ENCODE data around the gene TMEM8B. TPM values are rescaled to one million over a fixed set of nuclear protein-coding genes. Genes with fewer than 3 reads are reported as not detected.

TMEM8B gene
- total and polyA plus RNA-seq, 9 of the 15 experiments (the other 6 are each of a cell fraction or from before 2014, with no cell fraction given): 0.01 to 2.2 (median 1.1) TPM

DNA sequence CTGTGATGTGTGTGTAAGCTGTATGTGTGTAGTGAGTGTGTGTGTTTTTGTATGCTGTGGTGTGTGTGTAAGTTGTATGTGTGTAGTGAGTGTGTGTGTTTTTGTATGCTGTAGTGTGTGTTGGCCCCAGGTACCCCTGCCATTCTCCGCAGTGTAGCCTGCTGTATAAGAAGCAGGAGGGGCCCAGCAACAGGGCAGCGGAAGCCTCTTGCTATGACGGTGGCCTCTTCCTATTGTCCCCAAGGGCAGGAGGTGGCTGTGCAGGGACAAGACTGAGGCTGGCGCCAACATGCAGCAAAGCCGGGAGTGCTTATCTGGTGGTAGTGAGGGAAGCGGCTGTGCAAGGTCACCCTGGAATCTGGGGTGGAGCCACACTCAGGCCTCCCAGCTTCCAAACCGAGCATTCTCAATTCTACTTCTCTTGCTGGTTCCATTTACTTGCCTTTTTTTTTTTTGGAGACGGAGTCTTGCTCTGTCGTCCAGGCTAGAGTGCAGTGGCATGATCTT lies 85.3 kb downstream of the TMEM8B start (continued):
- TF ChIP-seq ZNF609 (CRISPR knock-in tag; IDR thresholded peaks at IDR 0.05; ENCODE audit: borderline replicate concordance) (0 out of 2 replicates have a peak, but pooled peaks have one; percentile 30), MEF2A (IDR thresholded peaks at IDR 0.05; ENCODE audit: control insufficient read depth, low read depth, low read length) (0 out of 2 replicates have a peak, but pooled peaks have one; percentile 4), KDM5B (IDR thresholded peaks at IDR 0.05; ENCODE audit: insufficient replicate concordance, low read depth, low read length) (peak; percentile 37), ZKSCAN8 (CRISPR knock-in tag; IDR thresholded peaks at IDR 0.05) (peak; percentile 37; the same call in 1 of the 2 replicates), ARID1B (IDR thresholded peaks at IDR 0.05) (peak; percentile 72), CTBP1 (IDR thresholded peaks at IDR 0.05; ENCODE audit: borderline replicate concordance) (peak; percentile 87), RBFOX2 (IDR thresholded peaks at IDR 0.05; ENCODE audit: low read depth, low read length) (peak; percentile 61), ETV1 (tag; conservative IDR thresholded peaks at IDR 0.05; ENCODE audit: low read depth) (peak; percentile 85), E2F3 (CRISPR knock-in tag; IDR thresholded peaks at IDR 0.05) (peak; percentile 23; the same call in 1 of the 2 replicates), ZBTB5 (IDR thresholded peaks at IDR 0.05) (no peak), ZNF766 (CRISPR knock-in tag; conservative IDR thresholded peaks at IDR 0.05) (peak; percentile 80; the same call in 1 of the 2 replicates), ATF7 (IDR thresholded peaks at IDR 0.05) (0 out of 2 replicates have a peak, but pooled peaks have one; percentile 54), DMBX1 (CRISPR knock-in tag; IDR thresholded peaks at IDR 0.05; ENCODE audit: borderline replicate concordance) (peak; percentile 51; the same call in 1 of the 2 replicates), FOSL1 (tag; conservative IDR thresholded peaks at IDR 0.05) (0 out of 2 replicates have a peak, but pooled peaks have one; percentile 21), ZNF133 (CRISPR knock-in tag; IDR thresholded peaks at IDR 0.05) (no peak)
- TF ChIP-seq, protein P1, sequence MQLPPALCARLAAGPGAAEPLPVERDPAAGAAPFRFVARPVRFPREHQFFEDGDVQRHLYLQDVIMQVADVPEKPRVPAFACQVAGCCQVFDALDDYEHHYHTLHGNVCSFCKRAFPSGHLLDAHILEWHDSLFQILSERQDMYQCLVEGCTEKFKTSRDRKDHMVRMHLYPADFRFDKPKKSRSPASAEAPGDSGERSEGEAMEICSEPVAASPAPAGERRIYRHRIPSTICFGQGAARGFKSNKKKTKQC (CRISPR knock-in tag; IDR thresholded peaks at IDR 0.05): no peak
- TF ChIP-seq, protein P2, sequence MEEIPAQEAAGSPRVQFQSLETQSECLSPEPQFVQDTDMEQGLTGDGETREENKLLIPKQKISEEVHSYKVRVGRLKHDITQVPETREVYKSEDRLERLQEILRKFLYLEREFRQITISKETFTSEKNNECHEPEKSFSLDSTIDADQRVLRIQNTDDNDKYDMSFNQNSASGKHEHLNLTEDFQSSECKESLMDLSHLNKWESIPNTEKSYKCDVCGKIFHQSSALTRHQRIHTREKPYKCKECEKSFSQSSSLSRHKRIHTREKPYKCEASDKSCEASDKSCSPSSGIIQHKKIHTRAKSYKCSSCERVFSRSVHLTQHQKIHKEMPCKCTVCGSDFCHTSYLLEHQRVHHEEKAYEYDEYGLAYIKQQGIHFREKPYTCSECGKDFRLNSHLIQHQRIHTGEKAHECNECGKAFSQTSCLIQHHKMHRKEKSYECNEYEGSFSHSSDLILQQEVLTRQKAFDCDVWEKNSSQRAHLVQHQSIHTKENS (CRISPR knock-in tag; IDR thresholded peaks at IDR 0.05): no peak
